Erythroblast (primary cell): ENCODE results near the gene THUMPD2.
A peak's percentile ranks its signal among the peaks of the same experiment; 100 is the strongest.

Experiments
- DNase-seq, 2 experiments: peaks; one replicate each; lab custom pipeline; 2025; lab: John Stamatoyannopoulos, UW
- GATA1 ChIP-seq: IDR thresholded peaks from 2 replicates; pipeline ENCODE4 v1.6.1; 2011; ENCODE audit warnings: low read depth, mild to moderate bottlenecking, control low read depth, low read length, moderate library complexity
- POLR2A ChIP-seq: IDR thresholded peaks from 2 replicates; pipeline ENCODE4 v1.6.1; 2011; ENCODE audit warnings: mild to moderate bottlenecking, low read length

The THUMPD2 gene

GRCh38 chr2:39780825-39781600 lies 2.0 kb upstream of the THUMPD2 start:
- no peak for TF ChIP-seq GATA1
- TF ChIP-seq POLR2A, result no peak
- DNase-seq, result peak; percentile 46 to 47

- TF ChIP-seq POLR2A, result no peak
- TF ChIP-seq GATA1, result no peak
- DNase-seq, result no peak
These were observed 869 bp upstream of the THUMPD2 start for GRCh38 chr2:39779927-39780326.

- no peak for DNase-seq
- TF ChIP-seq POLR2A (no peak), GATA1 (no peak)
These were observed 338 bp upstream of the THUMPD2 start for GRCh38 chr2:39779341-39779851.

- no peak for TF ChIP-seq POLR2A
- no peak for TF ChIP-seq GATA1
- peak; percentile 31 to 57 for DNase-seq
These were observed 825 bp downstream of the THUMPD2 start for GRCh38 chr2:39778233-39778632.

- TF ChIP-seq POLR2A (no peak), GATA1 (no peak)
These were observed 6.3 kb downstream of the THUMPD2 start for GRCh38 chr2:39772812-39773152.

GRCh38 chr2:39772086-39772811 lies 6.8 kb downstream of the THUMPD2 start:
- TF ChIP-seq GATA1 (no peak), POLR2A (no peak)
- peak; percentile 4 to 7 for DNase-seq

More at GRCh38 chr2:39772812-39773152, 6.3 kb downstream of the THUMPD2 start:
- no peak for DNase-seq

GRCh38 chr2:39762448-39762847 lies 16.6 kb downstream of the THUMPD2 start:
- DNase-seq, result no peak
- TF ChIP-seq POLR2A (no peak), GATA1 (no peak)

GRCh38 chr2:39757156-39757555 lies 21.9 kb downstream of the THUMPD2 start:
- no peak for TF ChIP-seq POLR2A
- no peak for TF ChIP-seq GATA1
- no peak for DNase-seq

GRCh38 chr2:39755466-39755865 lies 23.6 kb downstream of the THUMPD2 start:
- no peak for DNase-seq
- no peak for TF ChIP-seq POLR2A
- TF ChIP-seq GATA1, result no peak

GRCh38 chr2:39743269-39743776 lies 35.7 kb downstream of the THUMPD2 start:
- no peak for TF ChIP-seq GATA1
- no peak for TF ChIP-seq POLR2A
- DNase-seq, result no peak

GRCh38 chr2:39741871-39742270 lies 37.2 kb downstream of the THUMPD2 start:
- no peak for DNase-seq
- TF ChIP-seq GATA1 (no peak), POLR2A (no peak)

- TF ChIP-seq GATA1 (no peak), POLR2A (no peak)
- no peak for DNase-seq
These were observed 39.7 kb downstream of the THUMPD2 start for GRCh38 chr2:39739386-39739785.

GRCh38 chr2:39738936-39739335 lies 40.1 kb downstream of the THUMPD2 start:
- TF ChIP-seq GATA1 (no peak), POLR2A (no peak)
- DNase-seq, result no peak

GRCh38 chr2:39737661-39738060 lies 41.4 kb downstream of the THUMPD2 start:
- no peak for DNase-seq
- TF ChIP-seq GATA1, result no peak
- TF ChIP-seq POLR2A, result no peak
